GM10847 (cell line): ENCODE results near the gene GABRP.

ENCODE experiments used
- POLR2A ChIP-seq: IDR thresholded peaks from 2 replicates; pipeline ENCODE4 v1.6.1; 2011; ENCODE audit not compliant: insufficient read length; ENCODE audit errors: extremely low read depth

The GABRP gene

DNA sequence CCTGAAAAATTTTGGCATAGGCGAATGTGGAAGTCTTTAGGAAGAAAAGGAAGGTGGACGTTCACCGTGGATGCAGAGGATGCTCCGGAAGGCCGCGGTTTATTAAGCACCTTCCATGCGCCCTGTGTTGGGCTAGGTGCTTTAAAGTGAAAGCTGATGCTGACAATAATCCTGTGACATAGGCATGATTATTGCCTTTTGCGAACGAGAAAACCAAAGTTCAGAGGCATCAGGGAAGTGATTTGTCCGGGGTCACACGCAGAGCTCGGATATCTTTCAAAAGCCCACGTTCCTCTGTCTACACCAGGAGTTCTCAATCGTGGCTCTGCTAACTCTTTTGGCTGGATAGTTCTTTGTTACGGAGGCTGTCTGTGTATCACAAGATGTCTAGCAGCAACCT lies 12.0 kb upstream of the GABRP start:
- no peak for TF ChIP-seq POLR2A

DNA sequence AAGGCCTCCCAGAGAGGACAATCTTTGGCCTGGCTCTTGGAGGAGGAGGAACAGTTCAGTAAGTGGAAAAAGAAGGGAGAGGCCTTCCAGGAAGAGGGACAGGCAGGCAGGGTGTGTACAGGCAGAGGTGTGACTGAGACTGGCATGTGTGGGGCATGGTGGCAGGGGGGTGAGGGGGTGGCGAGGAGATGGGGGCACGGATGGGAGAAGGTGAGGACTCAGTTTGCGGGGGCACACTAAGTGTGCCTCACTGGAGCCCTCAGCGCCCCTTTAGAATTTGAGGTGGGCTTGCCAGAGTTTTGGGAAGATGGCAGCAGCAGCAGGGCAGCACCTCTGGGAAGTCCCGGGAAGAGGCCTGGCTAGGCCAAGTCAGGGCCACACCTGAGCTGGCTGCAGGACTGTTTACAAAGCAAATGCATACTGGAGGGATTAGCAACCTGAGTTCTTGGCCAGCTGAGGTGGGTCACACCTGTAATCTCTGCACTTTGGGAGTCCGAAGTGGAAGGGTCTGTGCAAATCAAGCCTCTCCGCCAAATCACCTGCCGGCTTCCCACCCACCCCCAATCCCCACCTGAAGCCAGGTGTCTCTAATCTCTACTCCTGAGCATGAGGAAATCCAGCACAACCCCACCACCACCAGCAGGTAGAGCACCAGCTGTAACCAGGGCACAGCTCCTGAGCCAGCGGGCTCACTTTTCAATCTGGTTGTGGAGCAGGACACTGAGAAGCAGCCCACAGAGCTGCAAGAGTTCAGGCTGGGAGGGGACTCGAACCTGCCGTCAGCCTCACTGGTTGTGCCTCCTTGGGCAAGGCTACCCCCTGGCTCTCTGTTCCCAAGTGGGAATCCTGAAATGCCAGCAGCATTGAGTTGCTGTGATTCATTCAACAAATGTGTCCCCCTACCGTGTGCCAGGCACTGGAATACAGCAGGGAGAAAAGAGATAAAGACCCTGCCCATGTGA lies 10.2 kb upstream of the GABRP start:
- no peak for TF ChIP-seq POLR2A

DNA sequence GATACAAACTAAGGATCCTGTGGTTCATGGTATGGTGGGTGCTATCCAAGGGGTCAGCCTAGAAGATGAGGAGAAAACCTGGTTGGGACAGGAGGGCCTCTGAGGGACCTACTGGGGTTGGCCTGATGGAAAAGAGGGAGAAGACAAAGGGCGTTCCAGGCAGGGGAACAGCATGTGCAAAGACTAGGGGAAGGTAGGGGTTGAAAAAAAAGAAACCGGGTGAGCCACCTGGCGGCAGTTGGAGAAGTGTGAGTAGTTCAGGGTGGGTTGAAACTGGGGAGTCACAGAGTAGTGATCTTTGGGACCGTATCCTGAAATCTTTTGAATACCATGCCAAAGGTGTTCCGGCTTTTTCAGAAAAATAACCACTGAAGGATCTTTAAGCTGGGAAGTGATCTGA lies 8.7 kb upstream of the GABRP start:
- TF ChIP-seq POLR2A = no peak

DNA sequence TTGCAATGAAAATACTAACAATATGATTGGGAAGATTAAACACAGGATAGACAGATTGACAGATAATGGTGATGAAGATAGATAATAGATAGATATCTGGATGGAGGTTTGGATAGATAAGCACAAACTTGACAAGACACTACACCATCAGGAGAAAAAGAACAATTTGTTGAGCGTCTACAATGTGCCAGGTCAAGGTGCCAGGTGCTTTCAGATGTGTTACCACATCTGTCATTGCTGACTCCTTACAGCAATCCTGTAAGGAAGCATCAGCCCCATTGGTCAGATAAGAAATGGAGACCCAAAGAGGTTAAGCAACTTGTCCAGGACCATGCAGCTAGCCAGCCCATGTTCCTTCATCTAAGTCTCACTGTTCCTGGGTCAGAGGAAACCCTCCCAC lies 1.6 kb upstream of the GABRP start:
- no peak for TF ChIP-seq POLR2A

DNA sequence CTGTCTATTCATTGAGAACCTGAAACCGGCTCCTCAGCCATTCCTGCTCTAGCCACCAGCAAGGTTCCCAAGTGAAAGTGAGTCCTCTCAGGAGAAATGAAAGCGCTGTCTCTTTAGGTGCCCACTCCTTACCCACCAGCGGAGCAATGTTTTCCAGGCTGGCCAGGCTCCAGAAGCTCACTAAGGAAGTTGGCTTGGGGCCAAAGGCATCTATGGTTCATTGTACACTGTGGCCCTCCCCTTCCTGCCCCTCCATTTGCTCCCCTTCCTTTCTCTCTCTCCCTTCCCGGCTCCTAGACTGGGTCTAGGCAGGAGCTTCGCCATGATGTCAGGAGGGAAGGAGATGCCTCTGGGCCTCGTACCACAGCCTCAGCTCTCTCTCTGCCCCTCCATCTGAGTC lies 1.1 kb upstream of the GABRP start:
- TF ChIP-seq POLR2A = no peak

DNA sequence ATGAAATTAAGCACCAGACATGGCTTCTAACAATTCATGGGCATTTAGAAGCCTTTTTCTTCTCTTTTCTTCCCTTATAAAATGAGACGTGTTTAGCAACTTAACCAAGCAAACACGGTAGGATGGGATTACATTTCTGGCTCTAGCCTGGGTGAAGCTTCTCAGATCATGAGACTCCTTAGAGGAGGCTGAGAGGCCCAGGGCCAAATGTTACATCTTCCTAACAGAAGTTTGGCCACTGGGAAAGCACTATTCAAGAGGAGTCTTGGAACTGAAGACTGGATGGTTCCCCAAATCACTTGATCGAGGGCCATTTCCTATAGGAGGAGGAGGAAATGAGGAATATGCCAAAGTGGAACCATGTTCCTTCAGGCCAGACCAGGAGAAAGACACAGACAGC lies 1.9 kb downstream of the GABRP start:
- TF ChIP-seq POLR2A = no peak

DNA sequence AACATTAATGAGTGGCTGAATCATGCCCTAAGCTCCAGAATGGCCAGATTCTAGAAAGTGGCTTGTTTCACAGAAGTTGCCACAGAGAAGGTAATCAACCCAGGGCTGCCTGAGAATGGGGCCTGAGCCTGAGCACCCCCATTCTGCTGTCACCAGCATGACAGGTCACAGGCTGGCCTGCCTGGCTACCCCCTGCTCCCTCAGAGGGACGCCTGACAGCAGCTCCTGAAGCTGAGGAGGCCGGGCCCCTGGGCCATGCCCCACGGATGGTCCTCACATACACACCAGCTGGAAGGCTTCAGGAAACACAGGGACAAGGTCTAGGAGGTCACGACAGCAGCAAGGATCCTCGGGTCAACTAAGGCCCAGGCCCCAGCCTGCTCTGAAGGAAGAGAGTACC lies 3.7 kb downstream of the GABRP start:
- TF ChIP-seq POLR2A = no peak

DNA sequence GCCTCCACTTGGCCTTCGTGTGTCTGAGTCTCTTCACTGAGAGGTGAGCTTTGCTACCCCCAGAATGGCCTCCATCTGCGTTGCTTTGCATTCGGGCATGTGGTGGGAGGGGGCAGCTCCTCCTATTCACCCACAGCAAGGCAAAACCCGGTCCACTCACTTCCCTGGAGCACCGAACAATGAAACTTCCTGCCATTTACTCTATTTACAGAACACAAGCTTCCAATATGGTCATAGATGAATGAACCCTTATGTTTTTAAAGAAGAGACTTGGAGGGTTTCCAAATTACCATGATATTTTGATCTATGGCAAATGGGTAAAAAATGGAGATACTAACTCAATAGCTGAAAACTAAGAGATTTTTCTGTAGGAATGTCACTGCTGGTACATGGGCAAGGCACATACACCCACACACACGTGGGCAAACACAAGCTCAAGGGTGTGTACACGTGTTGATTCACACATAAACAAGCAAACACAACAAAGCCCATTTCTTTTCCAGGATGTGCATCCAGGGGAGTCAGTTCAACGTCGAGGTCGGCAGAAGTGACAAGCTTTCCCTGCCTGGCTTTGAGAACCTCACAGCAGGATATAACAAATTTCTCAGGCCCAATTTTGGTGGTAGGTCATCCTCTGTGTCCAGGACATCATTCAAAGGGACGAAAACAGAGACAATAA lies 5.2 kb downstream of the GABRP start:
- TF ChIP-seq POLR2A = no peak

DNA sequence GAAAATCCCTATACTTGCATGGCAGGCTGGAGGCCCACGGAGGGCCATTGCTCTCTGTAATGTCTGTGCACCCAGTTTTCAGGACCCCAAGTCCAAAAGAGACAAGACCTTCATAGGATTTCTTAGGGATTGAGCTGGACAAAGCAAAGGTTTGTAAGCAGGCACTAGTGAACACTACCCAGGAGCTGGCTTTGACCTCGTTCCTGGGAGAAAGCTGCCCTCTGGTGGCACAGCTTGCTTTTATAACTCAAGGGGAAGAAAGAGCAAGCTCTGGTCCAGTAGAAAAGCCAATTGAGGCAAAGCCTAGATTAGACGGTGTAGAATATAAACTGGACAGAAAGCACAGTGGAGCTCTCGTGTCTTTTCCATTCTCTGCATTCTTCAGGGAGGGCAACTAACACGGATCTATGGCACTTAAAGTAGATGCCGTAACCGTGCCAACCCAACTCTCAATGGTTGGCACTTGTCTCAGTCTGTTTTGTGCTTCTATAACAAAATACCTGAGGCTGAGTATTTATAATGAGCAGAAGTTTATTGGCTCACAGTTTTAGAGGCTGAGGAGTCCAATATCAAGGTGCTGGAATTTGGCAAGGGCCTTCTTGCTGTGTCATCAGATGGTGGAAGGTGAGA lies 7.9 kb downstream of the GABRP start:
- no peak for TF ChIP-seq POLR2A

DNA sequence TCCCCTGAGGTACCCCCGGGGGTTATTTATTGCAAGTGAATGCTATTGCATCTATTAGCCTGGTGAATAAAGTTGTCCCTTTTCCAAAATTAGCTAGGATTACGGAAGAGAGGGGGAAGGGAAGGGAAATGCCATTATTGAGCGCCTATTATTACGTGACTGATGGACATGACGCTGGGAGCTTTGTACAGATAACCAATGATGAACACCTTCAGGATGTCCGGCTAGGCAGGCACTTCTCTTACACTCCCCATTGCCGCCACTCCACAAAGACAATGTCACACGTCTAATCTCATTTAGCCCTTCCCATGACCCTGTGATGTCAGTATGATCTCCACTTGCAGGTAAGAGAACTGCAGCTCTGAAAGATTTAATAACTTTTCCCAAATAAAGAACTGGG lies 9.4 kb downstream of the GABRP start:
- TF ChIP-seq POLR2A = no peak

DNA sequence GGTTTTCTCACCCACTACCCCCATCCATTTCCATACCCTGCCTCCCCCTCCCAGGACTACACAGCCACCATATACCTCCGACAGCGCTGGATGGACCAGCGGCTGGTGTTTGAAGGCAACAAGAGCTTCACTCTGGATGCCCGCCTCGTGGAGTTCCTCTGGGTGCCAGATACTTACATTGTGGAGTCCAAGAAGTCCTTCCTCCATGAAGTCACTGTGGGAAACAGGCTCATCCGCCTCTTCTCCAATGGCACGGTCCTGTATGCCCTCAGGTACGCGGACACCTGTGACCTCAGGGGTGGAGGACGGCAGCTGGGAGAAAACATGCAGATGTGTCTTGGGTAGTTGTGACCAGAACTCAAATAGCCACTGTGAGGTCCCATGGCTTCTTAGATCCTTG lies 11.6 kb downstream of the GABRP start:
- no peak for TF ChIP-seq POLR2A

DNA sequence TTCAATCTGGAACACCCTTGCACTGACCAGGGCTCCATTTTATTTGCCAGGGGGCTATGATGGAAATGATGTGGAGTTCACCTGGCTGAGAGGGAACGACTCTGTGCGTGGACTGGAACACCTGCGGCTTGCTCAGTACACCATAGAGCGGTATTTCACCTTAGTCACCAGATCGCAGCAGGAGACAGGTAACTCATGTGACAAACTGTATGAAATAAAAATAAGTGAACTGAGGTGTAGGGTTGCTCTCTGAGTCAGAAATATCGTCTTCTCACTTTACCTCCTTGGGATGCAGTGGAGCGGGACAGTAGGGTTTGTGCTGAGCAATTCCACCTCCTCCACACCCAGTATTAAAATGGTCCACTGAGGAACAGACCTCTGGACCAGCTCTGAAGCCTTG lies 22.1 kb downstream of the GABRP start:
- TF ChIP-seq POLR2A = no peak

DNA sequence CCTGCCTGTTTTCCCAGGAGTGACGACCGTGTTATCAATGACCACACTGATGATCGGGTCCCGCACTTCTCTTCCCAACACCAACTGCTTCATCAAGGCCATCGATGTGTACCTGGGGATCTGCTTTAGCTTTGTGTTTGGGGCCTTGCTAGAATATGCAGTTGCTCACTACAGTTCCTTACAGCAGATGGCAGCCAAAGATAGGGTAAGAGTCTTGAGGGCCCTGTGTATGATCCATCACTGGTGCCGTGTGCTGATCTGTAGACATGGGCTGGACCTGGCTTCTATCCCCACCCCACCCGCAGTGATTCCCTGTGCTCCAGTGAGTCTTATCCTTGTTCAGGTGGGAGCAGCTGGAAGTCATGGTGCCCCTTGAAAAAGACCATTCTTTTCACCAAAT lies 26.0 kb downstream of the GABRP start:
- TF ChIP-seq POLR2A = no peak

DNA sequence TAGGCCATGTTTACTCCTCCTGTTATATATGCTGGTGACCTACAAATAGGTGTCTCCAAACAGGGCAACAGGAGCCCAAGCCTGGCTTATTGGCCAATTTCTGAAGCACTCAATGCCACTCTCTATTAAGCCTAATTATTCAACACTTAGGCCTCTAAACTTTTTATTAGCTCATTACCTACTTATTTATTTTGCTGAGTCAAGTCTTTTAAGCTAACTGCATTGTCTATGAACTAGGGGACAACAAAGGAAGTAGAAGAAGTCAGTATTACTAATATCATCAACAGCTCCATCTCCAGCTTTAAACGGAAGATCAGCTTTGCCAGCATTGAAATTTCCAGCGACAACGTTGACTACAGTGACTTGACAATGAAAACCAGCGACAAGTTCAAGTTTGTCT lies 28.2 kb downstream of the GABRP start:
- no peak for TF ChIP-seq POLR2A

DNA sequence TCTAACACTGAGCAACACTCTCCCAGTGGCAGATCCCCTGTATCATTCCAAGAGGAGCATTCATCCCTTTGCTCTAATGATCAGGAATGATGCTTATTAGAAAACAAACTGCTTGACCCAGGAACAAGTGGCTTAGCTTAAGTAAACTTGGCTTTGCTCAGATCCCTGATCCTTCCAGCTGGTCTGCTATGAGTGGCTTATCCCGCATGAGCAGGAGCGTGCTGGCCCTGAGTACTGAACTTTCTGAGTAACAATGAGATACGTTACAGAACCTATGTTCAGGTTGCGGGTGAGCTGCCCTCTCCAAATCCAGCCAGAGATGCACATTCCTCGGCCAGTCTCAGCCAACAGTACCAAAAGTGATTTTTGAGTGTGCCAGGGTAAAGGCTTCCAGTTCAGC lies 29.7 kb downstream of the GABRP start:
- TF ChIP-seq POLR2A = no peak

DNA sequence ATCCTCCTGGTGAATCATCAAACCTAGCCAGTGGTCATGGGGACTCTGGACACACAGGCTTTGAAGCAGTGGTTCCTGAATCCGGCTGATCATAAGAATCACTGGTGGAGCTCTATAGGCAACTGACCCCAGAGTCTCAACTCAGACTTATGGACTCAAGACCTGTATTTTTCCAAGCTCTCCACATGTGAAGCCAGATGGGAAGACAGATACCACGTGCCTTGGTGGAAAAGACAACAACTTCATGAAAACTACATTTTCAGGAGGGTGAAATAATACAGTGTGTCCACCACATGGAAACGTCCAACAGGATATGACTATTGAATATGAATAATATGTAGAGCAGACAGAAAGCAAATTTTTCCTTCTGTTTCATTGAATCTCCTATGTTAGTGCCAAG lies 33.7 kb downstream of the GABRP start:
- no peak for TF ChIP-seq POLR2A

DNA sequence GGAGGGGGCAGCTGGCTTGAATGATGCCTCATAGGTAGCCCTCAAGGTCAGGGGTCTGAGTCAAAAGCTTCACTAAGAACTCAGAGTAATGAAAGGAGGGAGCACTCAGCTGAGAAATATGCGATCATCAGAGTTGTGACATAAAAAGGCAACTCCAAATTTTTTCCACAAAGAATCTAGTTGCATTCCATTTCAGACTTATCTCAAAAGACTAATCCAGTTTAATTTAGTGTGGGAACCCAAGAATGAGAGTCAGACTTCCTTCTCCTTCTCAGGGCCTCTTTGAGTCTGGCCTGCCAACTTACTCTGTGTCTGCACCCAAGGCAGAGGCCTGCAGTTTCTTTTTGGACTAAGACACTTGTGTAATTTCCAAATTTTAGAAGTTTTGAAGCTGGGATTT lies 34.7 kb downstream of the GABRP start:
- TF ChIP-seq POLR2A = no peak

DNA sequence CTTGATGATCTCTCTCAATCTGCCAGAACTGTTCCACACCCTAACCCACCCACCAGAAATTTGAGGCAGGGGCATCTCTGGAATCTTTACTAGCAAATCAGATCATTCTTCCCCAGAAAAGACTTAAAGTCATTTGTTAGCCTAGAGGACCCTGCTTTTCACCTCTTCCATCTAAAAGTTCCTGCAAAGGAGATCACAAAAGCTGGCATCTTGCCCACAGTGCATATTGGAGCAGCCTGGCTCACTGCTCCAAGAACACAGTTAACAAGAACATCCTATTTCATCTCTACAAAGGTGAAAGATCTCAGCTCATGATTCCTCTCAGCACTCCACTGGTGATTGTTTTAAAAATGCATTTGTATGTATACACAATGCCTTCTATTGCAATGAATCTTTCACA lies 36.3 kb downstream of the GABRP start:
- no peak for TF ChIP-seq POLR2A
